GM18519 (cell line): ENCODE results near the gene MTURN.

Experiments
- ATAC-seq: cut with Tn5 transposase; IDR thresholded peaks from one replicate; pipeline ENCODE4 v1.9.1; 2021; ENCODE audit warnings: mild to moderate bottlenecking, moderate library complexity; ENCODE audit not compliant: unreplicated experiment, low FRiP score

Gene MTURN

DNA sequence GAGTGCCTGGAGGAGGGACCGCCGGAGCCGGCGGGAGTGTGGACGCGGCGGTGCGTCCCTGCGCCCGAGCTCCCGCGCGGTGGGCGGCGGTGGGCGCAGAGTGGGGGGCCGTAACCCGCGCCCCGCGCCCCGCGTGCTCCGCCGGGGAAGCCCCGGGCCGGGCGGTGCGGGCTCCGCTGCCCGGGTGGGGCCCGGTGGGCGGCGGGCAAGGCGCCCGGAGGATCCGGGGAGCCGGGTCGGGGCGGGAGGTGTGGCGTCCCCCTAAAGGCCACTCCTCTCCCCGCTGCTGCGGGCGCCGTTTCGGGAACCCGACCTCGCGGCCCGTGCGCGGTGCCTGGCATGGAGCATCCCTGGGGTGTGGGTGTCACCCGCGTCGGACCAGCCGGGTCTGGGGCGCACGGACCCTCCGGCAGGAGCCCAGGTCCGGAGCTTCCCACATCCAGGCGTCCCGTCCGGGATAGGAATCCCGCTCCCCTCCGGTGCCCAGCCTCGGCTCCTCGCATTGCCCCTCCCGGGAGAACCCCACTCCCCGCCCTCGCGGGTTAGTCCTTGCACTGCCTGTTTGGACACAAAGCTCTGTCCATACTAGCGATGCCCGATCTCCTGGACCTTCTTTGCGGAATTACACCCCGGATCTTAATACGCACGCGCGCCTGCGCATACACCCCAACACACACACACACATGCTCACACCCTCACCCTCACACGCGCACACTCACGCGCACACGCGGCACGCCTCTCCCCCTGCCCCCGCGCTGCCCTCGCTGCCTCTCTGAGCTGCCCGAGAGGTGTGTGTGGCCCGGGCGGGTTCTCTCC, 723 bp downstream of the MTURN start:
- no peak for ATAC-seq

DNA sequence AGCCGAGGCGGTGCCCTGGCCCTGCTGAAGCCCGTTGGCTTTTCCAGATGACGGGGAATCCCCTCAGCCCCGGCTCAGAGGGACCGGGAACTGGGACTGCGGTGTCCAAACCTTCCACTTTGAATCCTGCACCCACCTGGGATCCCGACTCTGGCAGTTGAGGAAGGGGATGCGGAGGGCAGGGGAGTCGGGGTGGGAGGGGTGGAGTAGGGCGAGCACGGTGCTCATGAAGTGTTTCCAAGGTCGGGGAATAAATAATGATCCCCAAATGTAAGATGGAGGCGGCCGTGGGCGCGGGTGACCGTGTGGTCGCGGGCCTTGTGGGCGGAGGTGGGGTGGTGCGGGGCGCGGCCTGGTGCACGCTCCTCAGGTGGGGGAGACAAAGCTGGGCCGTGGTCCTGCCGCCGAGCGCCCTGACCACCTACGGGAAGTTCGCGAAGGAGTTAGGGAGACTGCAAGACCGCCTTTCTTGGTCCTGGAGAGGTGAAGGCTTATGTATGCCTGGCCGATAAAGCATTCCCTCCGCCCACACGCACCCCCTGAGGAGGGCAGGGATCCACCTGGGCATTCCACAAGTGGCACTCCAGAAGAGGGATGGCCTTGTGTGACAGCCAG, 1.4 kb downstream of the MTURN start:
- ATAC-seq: no peak

DNA sequence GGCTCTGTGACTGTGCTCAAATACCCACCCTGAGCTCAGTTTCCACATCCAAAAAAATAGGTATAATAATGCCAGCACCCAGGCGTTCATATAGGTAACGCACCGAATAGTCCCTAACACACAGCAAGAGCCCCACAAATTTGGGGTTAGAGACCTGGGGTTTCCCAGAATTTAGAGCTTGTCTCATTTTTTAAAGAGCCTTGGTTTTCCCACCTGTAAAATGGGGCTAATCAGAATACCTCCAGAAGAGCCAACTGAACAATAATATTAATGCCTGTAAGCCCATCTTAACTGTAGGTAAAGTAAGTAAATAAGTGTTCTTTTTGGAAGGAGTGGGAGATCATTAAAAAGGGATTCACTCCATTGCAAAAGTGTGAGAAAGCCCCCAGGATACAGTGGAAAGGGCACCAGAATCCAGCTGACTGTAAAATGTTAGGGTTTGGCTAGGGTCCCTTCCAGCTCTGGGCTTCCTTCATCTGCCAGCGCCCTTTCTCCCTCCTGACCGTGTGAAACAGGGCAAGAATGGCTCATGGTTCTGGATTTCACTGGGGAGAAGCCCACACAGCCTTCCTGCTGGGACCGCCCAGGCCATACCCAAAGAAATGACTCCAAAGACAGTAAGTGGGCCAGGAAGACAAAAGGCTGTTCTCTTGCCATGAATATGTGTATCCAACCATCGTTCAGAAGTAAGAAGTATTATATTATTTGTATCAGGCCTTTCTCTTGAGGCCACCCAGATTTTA, 2.1 kb downstream of the MTURN start:
- ATAC-seq: no peak

DNA sequence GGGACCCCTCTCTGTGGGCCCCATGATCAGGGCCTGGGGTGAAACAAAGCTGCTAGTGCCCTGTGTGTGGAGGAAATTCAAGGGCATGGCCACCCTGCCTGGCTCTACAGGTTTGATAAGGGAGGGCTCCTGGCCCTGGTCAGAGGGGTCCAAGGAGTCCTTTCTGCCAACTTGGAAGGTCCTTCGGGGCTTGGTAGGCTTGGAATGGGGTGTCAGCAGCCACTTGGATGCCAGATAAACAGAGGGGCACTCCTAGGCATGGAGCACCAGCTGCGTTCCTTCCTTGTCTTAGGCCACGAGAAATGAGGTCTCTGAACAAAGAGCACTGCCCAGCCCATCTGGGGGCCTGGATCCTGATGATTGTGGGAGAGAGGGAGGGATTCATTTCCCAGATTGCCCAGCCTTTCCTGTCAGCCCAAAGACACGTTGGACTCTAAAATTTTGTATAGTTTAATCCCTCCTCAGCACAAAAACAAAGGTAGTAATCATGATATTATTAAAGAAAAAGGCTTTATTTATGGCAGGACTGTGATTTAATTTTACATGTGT, 5.1 kb downstream of the MTURN start:
- ATAC-seq: no peak

DNA sequence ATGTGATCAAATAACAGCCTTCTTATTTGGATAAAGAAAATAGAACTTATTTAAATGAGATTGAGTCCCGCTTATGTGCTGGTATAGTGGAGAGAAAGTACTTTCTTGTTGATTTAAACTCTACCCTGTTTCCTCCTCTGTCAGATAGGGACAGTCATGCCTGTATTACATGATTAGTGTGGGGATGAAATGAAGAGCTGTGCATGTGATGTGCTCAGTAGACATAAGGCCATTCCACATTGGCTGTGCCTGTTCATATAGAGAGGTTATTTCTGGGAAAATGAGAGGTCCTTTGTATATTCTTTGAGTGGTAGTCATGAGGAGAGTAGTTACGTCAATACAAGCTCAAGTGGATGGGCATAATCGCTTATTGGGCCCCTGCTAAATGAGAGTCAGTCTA, 5.7 kb downstream of the MTURN start:
- ATAC-seq: no peak

DNA sequence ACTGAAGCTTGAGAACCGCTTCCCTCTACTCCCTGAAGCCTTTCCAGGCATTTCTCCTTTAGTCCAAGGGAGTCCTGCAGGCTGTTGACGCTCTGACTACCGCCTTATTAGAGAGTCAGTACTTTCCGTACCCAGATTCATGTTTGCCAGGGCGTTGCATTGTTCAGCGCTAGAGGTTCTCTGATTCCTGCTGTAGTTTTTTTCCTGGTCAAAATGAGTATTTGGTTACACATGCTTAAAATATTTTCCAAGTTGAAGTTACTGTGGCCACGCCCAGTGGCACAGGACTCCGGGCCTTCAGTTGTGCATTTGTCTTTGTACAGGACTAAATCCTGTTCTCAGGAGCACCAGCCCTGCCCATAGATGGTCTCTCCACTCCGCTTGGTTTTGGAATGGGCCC, 7.9 kb downstream of the MTURN start:
- ATAC-seq: no peak

DNA sequence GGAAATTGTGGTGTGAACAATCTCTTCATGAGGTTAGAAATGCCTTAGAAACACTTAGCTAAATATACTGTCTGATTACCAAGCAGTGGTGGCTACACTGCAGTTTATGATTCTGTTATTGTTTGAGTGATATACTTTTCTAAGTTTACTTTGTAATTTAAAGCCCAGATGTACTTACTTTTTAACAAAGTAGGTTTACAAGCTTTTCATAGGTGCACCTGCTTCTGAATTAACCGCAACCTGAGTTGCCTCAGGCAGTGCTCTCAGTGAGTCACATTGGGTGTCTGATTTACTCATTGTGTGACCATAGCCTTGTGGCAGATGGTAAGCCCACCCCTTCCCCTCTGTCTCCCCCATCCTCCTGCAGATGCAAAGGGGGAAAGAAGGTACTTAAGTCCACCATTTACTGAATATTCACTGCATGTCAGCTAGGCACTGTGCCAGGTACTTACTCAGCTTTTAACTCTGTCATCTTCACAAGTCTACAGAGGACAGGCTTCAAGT, 9.0 kb downstream of the MTURN start:
- no peak for ATAC-seq

DNA sequence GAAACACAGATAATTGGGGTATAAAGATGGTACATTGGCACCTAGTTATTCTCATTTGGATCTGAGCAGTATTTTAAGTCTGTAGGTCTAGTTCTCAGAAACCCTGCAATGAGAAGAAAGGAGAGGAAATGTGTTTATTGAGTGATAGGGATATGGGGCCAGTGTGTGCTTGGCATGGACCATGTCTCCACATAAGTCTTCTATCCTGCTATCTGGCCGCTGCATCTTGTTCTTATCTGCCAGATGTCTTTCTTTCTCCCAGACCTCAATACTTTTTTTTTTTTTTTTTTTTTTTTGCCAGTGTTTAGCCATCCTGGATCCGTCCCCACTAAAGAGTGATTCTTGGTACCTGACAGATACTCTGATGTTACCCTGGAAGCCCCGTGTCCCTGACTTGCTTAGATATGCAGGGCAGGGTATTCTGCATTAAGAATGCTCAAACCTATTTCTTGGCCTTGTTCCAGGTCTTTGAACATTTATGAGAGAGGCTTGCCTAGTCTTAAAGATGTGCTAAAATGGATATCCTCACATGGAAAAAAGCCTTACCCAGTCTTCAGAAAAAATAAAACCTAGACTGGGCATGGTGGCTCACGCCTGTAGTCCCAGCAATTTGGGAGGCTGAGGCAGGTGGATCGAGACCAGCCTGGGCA, 10.0 kb downstream of the MTURN start:
- ATAC-seq: no peak

DNA sequence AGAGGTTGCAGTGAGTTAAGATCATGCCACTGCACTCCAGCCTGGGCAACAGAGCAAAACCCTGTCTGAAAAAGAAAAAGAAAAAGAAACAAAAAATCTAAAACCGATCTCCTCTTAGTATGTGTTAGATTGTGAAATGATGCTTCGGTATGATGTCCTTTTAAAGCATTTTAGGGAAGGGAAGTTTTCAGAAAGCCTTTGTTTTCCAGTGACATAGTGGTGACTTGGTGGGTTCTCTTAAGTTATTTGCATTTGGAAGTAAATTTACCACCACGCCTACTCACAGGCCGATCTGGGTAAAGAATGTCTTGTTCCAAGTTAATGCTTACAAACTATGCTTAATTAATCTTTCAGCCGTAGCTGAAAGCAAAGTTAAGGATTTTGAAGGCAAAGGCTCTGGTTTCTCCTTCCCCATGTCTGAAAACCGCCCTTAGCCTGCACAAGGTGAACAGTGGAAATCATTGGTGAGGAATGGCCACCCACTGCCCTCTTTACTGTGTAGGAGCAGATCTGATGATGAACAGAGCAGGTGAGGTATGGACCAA, 10.7 kb downstream of the MTURN start:
- no peak for ATAC-seq

DNA sequence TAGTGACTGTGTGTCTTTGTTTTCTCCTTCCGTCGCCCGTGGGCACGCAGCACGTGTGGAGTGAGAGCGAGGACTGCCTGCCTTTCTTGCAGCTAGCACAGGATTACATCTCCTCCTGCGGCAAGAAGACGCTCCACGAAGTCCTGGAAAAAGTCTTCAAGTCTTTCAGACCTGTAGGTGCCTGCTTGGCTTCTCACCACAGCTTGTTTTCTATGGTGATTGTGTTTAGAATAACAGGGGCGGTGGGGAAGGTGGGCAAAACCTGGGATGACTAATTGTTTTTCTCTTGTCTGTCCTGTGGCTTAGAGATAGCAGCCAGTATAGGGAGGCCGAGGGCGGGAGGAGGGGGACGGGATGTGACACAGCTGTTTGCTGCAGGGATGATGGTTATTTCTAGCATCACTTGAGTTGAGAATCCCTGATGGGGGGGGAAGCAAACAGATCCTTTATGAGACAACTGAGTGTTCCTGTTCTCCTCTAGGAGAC, 11.4 kb downstream of the MTURN start:
- ATAC-seq: no peak

DNA sequence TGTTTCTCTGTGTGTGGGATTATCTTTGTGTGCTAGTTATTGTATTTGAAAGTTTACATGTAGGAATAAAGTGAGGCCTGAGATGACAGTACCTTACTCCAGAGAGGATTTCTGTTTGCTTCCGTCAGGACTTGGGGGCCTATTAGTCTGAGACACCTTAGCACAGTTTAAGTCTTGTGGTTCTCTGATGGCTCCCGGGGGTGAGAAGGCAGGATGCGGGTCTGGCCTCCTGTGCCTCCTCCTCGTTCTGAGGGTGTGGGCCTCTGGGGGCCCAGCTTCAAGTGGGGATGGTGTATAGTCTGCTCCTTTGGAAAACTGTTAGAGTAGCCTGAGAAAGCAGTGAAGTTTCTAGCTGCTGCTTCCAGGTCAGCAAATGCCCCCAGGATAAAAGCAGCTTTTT, 12.4 kb downstream of the MTURN start:
- no peak for ATAC-seq

DNA sequence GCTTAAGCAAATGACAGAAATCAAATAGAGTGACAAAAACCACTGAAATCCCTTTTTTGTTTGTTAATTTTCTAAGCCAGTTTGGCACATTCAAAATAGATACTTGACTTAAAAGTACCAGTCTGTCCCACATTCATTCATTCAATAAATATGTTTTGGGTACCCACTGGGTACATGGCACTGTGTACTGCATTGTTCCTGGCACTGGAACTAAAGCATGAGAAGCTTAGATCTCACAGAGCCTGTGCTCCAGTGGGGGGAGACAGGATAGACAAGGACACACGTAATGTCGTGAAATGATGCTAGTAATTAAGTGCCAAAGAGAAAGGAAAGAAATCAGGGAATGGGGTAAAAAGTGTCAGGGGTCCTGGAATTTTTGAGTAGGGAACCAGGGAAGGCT, 13.0 kb downstream of the MTURN start:
- ATAC-seq: no peak

DNA sequence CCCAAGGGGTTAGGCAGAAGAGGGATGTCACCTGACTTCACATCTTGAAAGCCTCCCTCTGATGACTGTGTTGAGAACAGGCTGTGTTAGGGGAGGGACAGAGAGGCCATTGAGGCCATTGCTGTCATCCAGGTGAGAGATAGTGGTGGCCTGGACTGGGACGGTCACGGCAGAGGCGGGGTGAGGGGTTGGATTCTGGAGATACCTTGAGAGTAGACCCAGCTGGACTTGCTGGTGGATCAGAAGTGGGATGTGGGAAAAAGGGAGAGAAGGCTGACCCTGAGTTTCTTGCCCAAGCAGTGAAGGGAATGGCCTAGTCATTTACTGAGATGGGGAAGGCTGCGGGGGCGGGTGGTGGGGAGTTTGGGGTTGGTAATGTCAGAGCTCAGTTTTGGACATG, 13.6 kb downstream of the MTURN start:
- no peak for ATAC-seq

DNA sequence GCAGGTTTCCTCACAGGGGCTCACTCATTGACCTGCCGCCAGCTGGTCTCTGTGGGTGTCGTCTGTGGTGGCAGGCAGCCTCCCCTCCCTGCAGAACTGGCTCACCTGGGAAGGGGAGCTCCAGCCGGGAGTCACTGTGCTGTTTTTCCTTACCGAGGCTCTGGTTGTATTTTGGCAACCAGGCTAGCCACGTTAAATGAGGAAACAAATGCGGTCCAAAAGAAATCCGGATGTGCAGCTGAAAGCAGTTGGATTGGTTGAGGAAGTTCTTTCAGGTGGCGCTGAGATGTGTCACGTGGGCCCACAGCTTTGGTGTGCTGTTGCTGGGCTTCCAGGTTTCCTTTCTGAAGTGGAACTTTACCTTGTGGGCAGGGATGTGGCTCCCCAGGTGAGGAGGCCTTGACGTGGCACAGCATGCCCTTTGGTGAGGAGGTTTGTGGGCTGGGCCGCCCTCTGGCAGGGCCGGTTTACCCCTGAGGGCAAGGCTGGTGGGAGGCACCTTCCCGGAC, 14.2 kb downstream of the MTURN start:
- no peak for ATAC-seq

DNA sequence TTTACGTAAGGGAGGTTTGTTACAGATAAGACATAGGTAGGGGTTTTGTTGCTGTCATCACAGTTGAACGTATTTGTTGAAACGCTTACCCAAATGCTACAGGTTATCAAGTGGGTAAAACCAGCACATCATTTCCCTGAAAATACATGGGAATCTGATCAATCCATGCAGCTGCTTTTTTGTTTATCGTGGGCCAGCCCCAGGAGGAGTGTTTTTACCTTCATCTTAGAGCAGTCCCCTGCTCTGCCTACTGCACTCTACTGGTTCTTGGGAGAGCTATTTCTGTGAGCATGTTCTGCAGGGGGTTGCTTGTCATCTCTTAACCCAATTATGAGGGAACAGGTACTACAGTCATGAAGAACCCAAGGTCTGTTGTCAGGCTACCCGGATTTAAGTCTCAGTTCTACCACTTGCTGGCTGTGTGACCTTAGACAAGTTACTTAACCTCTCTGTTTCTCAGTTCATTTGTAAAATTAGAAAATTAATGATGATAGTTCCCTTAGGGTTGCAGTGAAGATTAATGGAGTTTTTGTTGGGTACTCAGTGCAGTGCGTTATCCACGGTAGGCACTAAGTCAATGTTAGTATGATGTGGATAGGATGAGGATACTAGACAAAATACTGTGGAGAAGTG, 15.0 kb downstream of the MTURN start:
- ATAC-seq: no peak

DNA sequence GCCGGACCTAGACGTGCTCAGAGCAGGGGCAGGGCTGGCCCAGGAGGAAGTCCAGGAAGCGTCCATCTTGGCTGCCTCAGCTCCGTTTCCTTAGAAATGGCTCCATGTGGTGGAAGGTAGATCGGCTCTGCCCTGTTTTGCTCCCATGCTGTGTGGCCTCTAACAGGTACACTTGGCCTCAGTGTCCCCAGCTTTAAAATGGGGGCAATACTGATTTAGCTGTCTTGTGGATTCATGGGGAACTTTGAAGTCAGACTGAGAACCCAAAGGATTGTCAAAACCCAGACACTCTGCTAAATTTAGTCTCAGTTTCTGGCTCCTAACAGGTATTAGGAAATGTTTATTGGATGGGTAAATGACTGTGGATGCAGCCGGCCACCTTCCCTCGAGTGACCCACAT, 15.9 kb downstream of the MTURN start:
- ATAC-seq: no peak

DNA sequence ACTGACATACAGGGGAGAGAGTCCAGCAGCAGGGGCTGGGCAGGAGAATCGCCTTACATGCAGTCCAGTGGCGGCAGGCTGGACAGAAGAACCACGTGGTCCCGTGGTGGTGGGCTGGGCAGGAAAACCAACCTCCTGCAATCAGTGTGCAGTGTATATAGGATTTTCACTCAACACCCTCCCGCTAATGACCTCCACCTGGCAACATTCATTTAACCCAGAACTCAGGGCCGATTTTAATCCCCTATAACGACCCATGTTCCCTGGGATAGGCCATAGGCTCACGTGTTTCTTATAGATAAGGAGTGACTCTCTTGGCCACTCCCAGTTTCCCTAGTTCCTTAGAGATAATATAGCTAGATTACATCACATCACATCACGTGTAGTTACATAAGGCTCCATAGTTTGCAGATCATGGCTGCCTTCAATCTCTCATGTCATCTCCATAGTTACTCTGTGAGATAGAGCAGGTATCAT, 19.4 kb downstream of the MTURN start:
- ATAC-seq: no peak

DNA sequence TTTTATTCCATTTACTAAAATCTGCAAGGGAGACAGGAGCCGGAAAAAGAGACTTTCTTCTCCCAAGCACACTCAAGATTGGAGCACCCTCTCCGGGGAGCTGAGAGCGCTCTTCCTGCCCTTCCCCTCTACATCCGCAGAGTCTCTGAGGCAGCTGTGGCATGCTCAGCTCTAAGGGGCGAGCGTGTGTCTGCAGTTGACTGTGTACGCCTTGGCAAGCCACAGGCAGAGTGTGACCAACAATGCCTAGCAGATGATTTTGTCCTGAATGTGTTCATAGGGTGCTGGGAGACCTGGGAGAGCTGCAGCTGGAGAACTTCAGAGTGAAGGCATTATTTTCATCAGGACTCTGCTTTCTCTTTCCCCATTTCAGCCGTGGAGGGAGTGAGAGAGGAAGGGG, 20.7 kb downstream of the MTURN start:
- ATAC-seq: no peak

DNA sequence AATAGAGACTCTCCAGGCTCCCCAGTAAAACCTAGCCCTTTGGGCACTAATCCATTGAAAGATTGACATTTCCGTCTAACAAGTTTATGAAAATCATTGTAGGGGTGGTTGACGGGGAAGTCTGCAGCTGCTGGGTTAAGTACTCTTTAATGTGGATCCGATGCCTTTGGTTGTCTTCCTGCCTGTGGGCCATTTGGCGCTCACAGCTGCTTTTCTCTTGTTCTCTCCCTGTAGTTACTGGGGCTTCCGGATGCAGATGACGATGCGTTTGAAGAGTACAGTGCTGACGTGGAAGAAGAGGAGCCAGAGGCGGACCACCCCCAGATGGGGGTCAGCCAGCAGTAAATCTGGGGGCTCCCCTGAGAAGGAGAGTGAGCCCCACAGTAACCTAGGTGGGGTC, 22.4 kb downstream of the MTURN start:
- no peak for ATAC-seq
